ENCODE measurements around the gene COL27A1.
A peak's percentile ranks its signal among the peaks of the same experiment; 100 is the strongest.

Gene COL27A1

GRCh38 chr9:114230068-114230467 is 74.7 kb downstream of the COL27A1 start:
- no peak for DNase-seq

DNA sequence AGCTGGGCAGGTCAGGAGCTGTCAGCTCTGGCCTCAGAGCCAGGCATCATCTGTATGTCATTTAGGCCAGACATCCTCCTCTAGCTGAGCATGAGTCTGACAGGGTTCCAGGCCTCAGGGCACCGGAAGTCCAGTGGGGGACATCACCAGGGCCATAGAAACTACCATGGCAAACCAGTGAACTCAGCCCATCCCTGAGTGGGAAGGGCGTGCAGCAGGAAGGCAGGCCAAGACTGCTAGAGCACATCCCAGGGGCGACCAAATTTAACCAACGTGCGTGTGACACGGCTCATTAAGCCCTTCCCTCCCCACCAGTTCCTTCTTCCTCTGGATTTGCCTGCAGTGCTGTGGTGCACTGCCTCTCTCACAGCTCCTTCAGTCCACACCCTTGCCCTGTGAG is 75.9 kb downstream of the COL27A1 start:
- DNase-seq, result no peak

- no peak for DNase-seq
These were observed 76.5 kb downstream of the COL27A1 start for GRCh38 chr9:114231719-114232449.

DNA sequence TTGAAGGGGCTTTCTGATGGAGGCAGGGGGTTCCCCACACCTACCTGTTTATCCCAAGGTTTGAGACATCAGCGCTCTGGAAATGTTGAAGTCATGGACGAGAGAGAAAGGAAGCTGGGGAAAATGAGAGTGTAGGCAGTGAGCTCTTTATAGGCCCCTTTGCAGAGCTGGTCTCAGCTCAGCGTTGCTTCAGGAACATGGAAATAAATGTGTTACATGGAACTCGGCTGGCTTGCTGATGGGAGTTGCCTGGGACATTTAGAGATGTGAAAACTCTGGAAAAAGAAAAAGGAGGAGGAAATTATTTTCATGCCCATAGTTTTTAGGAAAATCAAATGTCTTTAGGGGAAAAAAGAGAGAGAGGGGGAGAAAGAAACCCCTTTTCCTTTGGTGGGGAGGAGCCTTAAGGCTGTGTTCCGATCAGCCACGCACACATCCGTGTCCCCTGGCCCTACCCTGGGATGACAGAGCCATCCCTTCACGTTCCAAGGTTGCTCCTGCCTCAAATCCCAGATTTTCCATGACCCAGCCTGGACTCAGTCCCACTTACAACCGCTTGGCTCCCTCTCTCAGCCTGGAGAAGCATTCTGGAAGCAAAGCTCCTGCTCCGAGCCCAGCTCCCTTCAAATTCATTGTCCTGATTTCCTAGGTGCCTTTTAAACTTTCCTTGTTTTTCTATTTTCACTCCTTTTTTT is 78.3 kb downstream of the COL27A1 start:
- no peak for DNase-seq

DNA sequence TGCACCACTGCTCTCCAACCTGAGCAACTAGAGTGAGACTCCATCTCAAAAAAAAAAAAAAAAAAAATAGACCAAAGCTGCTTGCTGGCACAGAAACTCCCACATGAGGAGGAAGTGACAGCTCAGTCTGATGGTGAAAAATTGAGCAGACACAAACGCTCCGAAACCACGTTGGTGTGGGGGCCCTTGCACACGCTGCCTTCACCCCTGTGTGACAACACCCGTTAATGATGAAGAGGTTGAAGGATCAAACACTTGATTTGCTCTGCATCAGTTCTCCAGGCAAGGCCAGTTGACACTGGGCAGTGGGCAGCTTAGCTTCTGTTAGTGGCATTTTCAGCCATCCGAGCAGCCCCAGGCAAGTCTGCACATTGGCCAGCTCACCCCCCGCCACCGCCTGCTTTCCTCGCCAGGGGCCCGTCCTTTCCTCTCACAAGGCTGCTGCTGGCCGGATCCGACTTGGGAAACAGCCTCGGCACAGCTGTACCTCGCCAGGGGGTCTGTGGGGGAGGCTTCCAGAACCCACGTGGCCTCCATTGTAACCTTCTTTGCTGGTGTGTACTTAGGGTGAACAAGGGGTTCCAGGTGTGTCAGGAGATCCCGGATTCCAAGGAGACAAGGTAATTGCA is 79.8 kb downstream of the COL27A1 start:
- DNase-seq, result peak in 1 of 2 experiments; percentile 23

DNA sequence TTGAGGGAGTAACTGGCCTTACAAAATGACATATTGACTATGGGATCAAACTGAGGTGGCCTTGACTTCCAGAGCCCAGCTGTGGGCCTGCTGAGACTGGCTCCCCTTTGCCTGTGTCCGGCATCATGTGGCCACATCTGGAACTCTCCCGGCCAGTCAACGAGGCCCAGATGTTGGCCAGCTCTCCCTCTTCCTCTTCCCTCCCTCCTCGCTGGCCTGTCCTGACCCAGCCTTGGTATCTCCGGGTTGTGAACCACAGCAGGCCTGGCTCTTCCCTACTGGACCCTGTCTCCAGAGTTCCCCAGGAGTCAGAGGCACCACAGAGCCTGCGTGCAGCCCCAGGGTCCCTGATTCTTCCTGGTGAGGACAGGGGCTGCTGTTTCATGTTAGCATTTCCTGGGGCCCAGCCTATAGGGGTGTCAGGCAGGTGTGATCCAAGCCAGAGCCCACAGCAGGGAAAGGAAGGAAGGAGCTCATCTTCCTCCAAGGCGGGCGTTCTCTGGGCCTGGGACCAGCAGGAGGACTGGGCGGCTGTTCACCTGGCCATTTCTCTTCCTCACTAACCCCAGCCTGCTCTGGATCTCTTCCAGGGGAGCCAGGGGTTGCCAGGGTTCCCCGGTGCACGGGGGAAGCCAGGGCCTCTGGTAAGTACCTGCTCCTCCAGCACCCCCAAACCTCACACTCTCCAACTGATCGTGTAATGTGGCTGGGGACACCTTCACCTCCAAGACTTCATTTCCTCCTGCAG is 81.2 kb downstream of the COL27A1 start:
- no peak for DNase-seq

GRCh38 chr9:114237247-114237646 is 81.9 kb downstream of the COL27A1 start:
- no peak for DNase-seq

DNA sequence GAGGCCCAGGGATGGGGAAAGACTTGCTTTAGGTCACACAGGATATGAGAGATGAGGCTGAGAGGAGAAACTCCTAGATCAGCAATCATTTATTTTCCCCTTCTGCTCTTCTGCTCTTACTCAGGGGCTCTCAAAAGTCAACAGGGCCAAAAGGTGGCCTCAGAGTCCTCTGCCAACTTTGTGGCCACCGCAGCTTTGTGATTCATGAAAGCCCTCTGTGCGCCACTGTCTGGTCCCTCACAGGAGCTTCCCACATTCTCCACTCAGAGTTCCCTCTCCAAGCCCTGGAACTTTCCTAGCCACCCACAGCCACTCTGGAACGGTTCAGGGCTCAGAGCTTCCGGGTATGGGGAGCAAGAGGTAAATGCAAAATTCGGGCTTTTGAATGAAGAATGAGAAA is 82.4 kb downstream of the COL27A1 start:
- DNase-seq, result no peak

GRCh38 chr9:114238472-114238871 is 83.1 kb downstream of the COL27A1 start:
- DNase-seq, result no peak

- peak in 1 of 2 experiments; percentile 67 for DNase-seq
These were observed 83.8 kb downstream of the COL27A1 start for GRCh38 chr9:114238891-114239875.

GRCh38 chr9:114240216-114240615 is 84.9 kb downstream of the COL27A1 start:
- DNase-seq, result no peak

DNA sequence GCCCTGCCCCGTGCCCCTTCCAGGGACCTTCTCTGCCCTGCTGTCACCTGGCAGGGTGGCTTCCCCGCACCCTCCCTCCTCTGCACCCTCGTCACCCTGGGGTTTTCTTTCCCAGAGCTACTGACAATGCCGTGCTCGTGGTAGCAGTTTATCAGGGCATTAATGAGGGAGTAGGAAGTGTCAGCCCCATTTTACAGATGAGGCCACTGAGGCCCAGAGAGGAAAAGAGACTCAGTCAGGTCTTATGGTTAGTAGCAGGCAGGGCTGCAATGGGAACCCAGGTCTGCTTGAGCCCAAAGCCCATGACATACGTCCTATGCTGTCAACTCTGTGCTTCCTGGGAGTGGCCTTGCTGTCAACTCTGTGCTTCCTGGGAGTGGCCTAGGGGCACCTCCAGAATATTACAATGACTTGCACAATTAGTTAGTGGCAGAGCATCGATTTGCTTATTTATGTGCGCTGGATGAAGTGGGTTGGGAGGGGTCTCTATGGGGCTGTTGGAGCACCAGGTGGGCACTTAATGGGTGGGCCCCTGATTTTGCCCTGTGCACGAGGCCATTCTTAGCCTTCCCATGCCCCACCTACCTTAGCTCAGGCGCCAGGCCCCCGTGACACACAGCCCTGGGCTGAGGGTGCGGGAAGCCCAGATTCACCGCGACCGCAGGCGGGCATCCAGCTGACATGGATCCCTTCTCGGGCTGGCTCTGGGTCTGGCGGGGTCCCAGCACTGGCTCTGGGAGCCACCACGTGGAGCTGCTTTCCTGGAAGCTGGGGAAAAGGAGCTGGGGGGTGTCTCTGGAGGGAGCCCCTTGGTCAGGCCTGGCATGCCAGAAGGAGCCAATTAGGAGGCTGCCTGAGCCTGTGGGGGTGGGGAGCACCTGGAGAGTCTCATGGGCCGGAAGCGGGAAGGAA is 85.6 kb downstream of the COL27A1 start:
- DNase-seq, result no peak

DNA sequence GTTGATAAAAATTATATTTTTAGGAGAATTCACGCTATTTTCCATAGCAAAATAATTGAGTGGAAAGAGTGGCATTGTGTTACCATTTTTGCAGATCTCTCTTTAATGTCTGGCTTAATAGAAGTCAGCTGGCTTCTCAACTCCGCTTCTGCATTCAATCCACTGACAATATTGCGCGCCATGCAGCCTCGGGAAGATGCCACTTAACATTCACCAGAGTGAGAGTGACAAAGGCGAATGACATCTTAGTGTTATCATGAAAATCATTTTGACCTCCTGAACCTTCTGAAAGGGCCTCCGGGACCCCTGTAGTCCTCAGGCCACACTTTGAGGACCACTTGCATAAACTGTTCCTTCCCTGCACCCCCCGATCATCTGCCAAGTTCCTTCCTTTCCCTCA is 87.5 kb downstream of the COL27A1 start:
- DNase-seq, result no peak

DNA sequence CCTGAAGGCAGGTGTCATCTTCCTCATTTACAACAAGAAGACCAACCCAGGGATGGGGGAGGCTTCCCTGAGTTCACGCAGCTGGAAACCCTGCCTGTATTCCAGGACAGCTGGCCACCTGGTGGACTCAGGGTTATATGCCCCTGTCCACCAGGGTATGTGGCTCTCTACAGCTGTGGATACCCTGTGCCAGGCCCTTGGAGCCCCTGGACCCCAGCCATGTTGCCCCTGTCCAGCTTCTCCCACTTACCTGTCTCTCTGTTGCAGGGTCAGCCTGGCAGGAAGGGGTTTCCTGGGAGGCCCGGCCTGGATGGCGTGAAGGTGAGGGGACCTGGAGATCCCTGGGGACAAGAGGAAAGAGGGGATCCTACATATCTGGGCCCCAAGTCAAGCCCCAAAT is 87.9 kb downstream of the COL27A1 start:
- no peak for DNase-seq

DNA sequence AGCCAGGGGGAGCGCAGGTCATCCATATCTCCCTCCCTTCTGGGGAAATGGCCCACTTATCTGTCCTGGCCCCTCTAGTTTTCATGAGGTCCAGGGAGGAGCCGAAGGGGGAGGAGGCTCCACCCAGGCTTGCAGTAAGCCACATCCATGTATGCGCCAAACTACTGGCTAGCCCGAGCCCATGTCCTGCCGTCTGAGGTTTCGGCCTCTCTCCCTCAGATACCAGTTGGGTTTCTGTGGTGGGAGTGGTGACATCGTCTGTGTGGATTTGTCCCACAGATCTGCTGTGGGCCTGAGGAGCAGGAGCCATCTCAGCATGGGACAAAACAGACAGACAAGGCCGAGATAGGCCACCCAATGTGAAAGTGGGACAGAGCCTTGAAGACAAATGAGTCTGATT is 89.2 kb downstream of the COL27A1 start:
- DNase-seq, result no peak

DNA sequence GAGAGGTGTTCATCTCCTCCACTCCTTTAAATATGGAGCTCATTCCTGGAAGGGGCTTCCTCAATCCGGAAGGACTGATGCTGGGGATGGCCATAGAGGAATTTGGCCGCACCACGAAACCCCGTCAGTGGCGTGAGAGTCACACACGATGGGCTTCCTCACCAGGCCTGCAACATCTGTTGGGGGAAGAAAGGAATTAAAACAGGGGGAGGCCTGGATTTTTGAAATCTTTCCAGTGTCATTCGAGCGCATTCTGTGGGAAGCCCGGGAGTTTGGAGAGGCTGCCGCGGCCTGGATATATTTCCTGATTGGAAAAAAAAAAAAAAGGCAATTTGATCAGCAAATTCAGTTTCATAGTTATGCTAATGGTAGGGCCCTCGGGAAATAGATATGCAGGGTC is 91.2 kb downstream of the COL27A1 start:
- no peak for DNase-seq

DNA sequence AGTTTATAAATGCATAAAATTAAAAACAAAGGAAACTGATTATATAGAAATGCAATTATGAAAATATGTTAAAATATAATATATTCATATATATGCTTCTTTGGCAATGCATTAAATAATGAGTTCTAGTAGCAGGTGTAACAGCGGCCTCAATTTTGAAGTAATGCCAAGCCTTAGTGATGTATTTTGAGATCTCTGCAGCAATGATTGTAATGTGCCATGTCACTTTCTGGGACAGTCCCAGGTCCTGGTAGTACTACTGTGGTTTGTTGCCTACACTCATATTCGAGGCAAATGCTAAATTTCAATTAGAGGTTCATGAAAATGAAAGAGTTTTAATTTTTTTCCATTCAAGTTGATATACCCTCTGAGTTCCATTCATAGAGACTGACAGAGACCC is 91.7 kb downstream of the COL27A1 start:
- DNase-seq, result no peak

- no peak for DNase-seq
These were observed 92.2 kb downstream of the COL27A1 start for GRCh38 chr9:114247491-114247890.

DNA sequence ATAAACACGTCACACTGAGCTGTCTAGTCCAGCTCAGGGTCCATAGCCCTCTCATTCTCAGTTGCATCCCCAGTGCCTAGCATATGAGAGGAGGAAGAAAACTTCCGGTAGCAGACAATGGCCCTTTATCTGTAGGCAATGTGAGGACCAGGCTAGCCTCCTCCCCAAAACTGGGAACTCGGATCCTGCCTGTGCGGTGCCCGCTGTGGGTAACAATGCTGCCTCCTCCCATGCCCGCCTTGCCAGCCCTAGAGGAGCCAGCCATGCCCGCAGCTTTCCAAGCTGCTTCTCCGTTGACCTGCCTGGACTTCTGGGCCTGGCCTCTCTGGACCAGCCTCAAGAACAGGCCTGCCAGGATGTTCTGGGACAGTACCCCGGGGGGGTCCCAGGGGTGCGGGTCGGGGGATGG is 93.0 kb downstream of the COL27A1 start:
- no peak for DNase-seq

GRCh38 chr9:114249424-114250234 is 94.3 kb downstream of the COL27A1 start:
- no peak for DNase-seq

Measured in NCI-H524 (cell line).